PC-3 (cell line): ENCODE results near the gene FNDC10.

Source experiments
- EZH2 ChIP-seq: fragments of 300-600 bp; sonication (generic); IDR thresholded peaks from one replicate; pipeline ENCODE4 v1.6.1; 2017; ENCODE audit warnings: antibody characterized with exemption, mild to moderate bottlenecking, low read length; ENCODE audit not compliant: unreplicated experiment
- EZH2phosphoT487 ChIP-seq: fragments of 300-600 bp; sonication (generic); IDR thresholded peaks from 2 replicates; pipeline ENCODE4 v1.6.1; 2018; ENCODE audit warnings: mild to moderate bottlenecking, antibody characterized with exemption, low read length, borderline replicate concordance
- TF ChIP-seq, protein P1 (sequence below): fragments of 300-600 bp; sonication (generic); conservative IDR thresholded peaks from 2 replicates; pipeline ENCODE4 v1.5.1; 2017; ENCODE audit warnings: antibody characterized with exemption, low read depth, mild to moderate bottlenecking, low read length

- TF ChIP-seq, protein P1, sequence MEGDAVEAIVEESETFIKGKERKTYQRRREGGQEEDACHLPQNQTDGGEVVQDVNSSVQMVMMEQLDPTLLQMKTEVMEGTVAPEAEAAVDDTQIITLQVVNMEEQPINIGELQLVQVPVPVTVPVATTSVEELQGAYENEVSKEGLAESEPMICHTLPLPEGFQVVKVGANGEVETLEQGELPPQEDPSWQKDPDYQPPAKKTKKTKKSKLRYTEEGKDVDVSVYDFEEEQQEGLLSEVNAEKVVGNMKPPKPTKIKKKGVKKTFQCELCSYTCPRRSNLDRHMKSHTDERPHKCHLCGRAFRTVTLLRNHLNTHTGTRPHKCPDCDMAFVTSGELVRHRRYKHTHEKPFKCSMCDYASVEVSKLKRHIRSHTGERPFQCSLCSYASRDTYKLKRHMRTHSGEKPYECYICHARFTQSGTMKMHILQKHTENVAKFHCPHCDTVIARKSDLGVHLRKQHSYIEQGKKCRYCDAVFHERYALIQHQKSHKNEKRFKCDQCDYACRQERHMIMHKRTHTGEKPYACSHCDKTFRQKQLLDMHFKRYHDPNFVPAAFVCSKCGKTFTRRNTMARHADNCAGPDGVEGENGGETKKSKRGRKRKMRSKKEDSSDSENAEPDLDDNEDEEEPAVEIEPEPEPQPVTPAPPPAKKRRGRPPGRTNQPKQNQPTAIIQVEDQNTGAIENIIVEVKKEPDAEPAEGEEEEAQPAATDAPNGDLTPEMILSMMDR = no peak
- no peak for TF ChIP-seq EZH2phosphoT487
- no peak for TF ChIP-seq EZH2
Observed at GRCh38 chr1:1560178-1560577, 39.8 kb downstream of the FNDC10 start.
